IMR-90 (cell line): ENCODE measurements around the gene SLC1A5. TPM values are rescaled to one million over a fixed set of nuclear protein-coding genes. Genes with fewer than 3 reads are reported as not detected.
A peak's percentile ranks its signal among the peaks of the same experiment; 100 is the strongest.

ENCODE experiments used
- ATAC-seq: fragments of 200-7000 bp; cut with Tn5 transposase; 2 replicates; pipeline ENCODE4 v1.9.1; 2020; ENCODE audit warnings: low read depth, mild to moderate bottlenecking, moderate library complexity
- BruUV-seq: library from RNA; stranded (reverse); fragments of 400-500 nt; replicated peaks from 2 replicates; lab custom pipeline; 2021; lab: Mats Ljungman, UMichigan
- CTCF ChIA-PET: fragments of 300-600 bp; formaldehyde crosslinking; extraction: SDS; loops from one replicate; lab custom pipeline; 2021; ENCODE audit warnings: antibody characterized with exemption; lab: Yijun Ruan, JAX
- POLR2A ChIA-PET: fragments of 300-600 bp; sonication (Branson Sonifier 250); formaldehyde crosslinking; loops from one replicate; lab custom pipeline; 2022; ENCODE audit warnings: antibody characterized with exemption; ENCODE audit not compliant: unreplicated experiment; lab: Charles Lee
- DNase-seq: peaks from one replicate; pipeline ENCODE4 v3.0.0; 2013
- H2AFZ ChIP-seq: replicated peaks from 2 replicates; pipeline ENCODE3; 2013; ENCODE audit warnings: low read length, mild to moderate bottlenecking; ENCODE audit not compliant: poor library complexity
- H2AK5ac ChIP-seq: 2 replicates; pipeline ENCODE4 v1.6.1; 2013; ENCODE audit warnings: low read depth, low read length, inconsistent platforms
- H2AK9ac ChIP-seq: replicated peaks from 2 replicates; pipeline ENCODE3; 2013; ENCODE audit warnings: mild to moderate bottlenecking, low read depth, low read length, moderate library complexity; ENCODE audit not compliant: poor library complexity
- H2BK120ac ChIP-seq: 2 replicates; pipeline ENCODE4 v1.6.1; 2013; ENCODE audit warnings: low read depth, low read length, inconsistent platforms
- H2BK15ac ChIP-seq: 3 replicates; pipeline ENCODE4 v1.6.1; 2013; ENCODE audit warnings: low read depth, low read length, inconsistent platforms
- H2BK20ac ChIP-seq: 2 replicates; pipeline ENCODE4 v1.6.1; 2013; ENCODE audit warnings: low read depth, mild to moderate bottlenecking, inconsistent platforms, low read length, moderate library complexity
- H2BK5ac ChIP-seq: 2 replicates; pipeline ENCODE4 v1.6.1; 2013; ENCODE audit warnings: mild to moderate bottlenecking, low read depth, low read length, inconsistent platforms; ENCODE audit not compliant: poor library complexity, severe bottlenecking
- H3K14ac ChIP-seq: replicated peaks from 2 replicates; pipeline ENCODE4 v1.6.1; 2013; ENCODE audit warnings: low read depth, low read length, inconsistent platforms
- H3K18ac ChIP-seq: 2 replicates; pipeline ENCODE4 v1.6.1; 2013; ENCODE audit warnings: low read depth, low read length, control low read depth
- H3K23ac ChIP-seq: 2 replicates; pipeline ENCODE4 v1.6.1; 2013; ENCODE audit warnings: low read depth, low read length, inconsistent platforms
- H3K27ac ChIP-seq: 2 replicates; pipeline ENCODE4 v1.5.1; 2013; ENCODE audit warnings: mild to moderate bottlenecking, control low read depth, low read length; ENCODE audit not compliant: insufficient read depth
- H3K27me3 ChIP-seq: 2 replicates; pipeline ENCODE4 v1.6.1; 2013; ENCODE audit warnings: low read length; ENCODE audit not compliant: control insufficient read depth, insufficient read depth
- H3K36me3 ChIP-seq: 2 replicates; pipeline ENCODE4 v1.6.1; 2013; ENCODE audit warnings: low read length, mixed read lengths; ENCODE audit not compliant: control insufficient read depth, insufficient read depth
- H3K4ac ChIP-seq: 2 replicates; pipeline ENCODE4 v1.6.1; 2013; ENCODE audit warnings: low read depth, low read length, inconsistent platforms
- H3K4me1 ChIP-seq: 2 replicates; pipeline ENCODE4 v1.6.1; 2013; ENCODE audit warnings: low read length, mixed read lengths; ENCODE audit not compliant: control insufficient read depth, insufficient read depth
- H3K4me2 ChIP-seq: 2 replicates; pipeline ENCODE4 v1.6.1; 2013; ENCODE audit warnings: low read depth, mild to moderate bottlenecking, control low read depth, low read length, moderate library complexity
- H3K4me3 ChIP-seq: 2 replicates; pipeline ENCODE4 v1.5.1; 2013; ENCODE audit warnings: low read depth, mild to moderate bottlenecking, control low read depth, low read length, moderate library complexity; ENCODE audit not compliant: insufficient read depth
- H3K56ac ChIP-seq: 2 replicates; pipeline ENCODE4 v1.6.1; 2013; ENCODE audit warnings: low read length, inconsistent platforms; ENCODE audit not compliant: insufficient read depth; ENCODE audit errors: extremely low read depth
- H3K79me1 ChIP-seq, 2 experiments: 2 replicates each; pipeline ENCODE4 v1.6.1; 2013; ENCODE audit warnings: low read length in 2 of 2, inconsistent platforms in 1 of 2, low read depth in 1 of 2
- H3K9ac ChIP-seq: 2 replicates; pipeline ENCODE4 v1.6.1; 2013; ENCODE audit warnings: low read depth, low read length, control low read depth
- H3K9me1 ChIP-seq: 2 replicates; pipeline ENCODE4 v1.6.1; 2013; ENCODE audit warnings: low read length, inconsistent platforms; ENCODE audit not compliant: insufficient read depth
- H3K9me3 ChIP-seq: 2 replicates; pipeline ENCODE4 v1.6.1; 2013; ENCODE audit warnings: low read length; ENCODE audit not compliant: control insufficient read depth, insufficient read depth
- H4K20me1 ChIP-seq: 2 replicates; pipeline ENCODE4 v1.6.1; 2013; ENCODE audit warnings: low read length, inconsistent platforms; ENCODE audit not compliant: insufficient read depth
- H4K5ac ChIP-seq: 2 replicates; pipeline ENCODE4 v1.6.1; 2013; ENCODE audit warnings: mild to moderate bottlenecking, low read depth, low read length, control low read depth
- H4K8ac ChIP-seq, 2 experiments: 2 replicates each; pipeline ENCODE4 v1.6.1; 2013; ENCODE audit warnings: low read depth in 2 of 2, low read length in 2 of 2, control low read depth in 1 of 2, inconsistent platforms in 1 of 2
- H4K91ac ChIP-seq: 2 replicates; pipeline ENCODE4 v1.6.1; 2013; ENCODE audit warnings: low read depth, low read length, inconsistent platforms; ENCODE audit not compliant: insufficient read depth
- BHLHE40 ChIP-seq: fragments of 150-350 bp; IDR thresholded peaks from 2 replicates; pipeline ENCODE4 v1.6.1; 2016; ENCODE audit warnings: mild to moderate bottlenecking, low read depth, low read length
- CEBPB ChIP-seq: IDR thresholded peaks from 2 replicates; pipeline ENCODE4 v1.6.1; 2012; ENCODE audit warnings: low read depth, low read length, improper control_type of control experiment
- CHD1 ChIP-seq: IDR thresholded peaks from 2 replicates; pipeline ENCODE4 v1.6.1; 2012; ENCODE audit warnings: low read depth, low read length, improper control_type of control experiment
- FOS ChIP-seq: fragments of 150-350 bp; IDR thresholded peaks from 2 replicates; pipeline ENCODE4 v1.6.1; 2016; ENCODE audit warnings: low read depth, low read length
- MAZ ChIP-seq: IDR thresholded peaks from 2 replicates; pipeline ENCODE4 v1.6.1; 2012; ENCODE audit warnings: low read depth, mild to moderate bottlenecking, low read length, improper control_type of control experiment, moderate library complexity, borderline replicate concordance
- MXI1 ChIP-seq: IDR thresholded peaks from 2 replicates; pipeline ENCODE4 v1.6.1; 2012; ENCODE audit warnings: low read depth, mild to moderate bottlenecking, low read length, moderate library complexity, borderline replicate concordance
- RCOR1 ChIP-seq: IDR thresholded peaks from 2 replicates; pipeline ENCODE4 v1.6.1; 2012; ENCODE audit warnings: mild to moderate bottlenecking, low read length, improper control_type of control experiment; ENCODE audit not compliant: insufficient replicate concordance
- SMC3 ChIP-seq: fragments of 150-350 bp; IDR thresholded peaks from 2 replicates; pipeline ENCODE4 v1.6.1; 2016; ENCODE audit warnings: low read depth, mild to moderate bottlenecking, antibody characterized with exemption, low read length, moderate library complexity
- WGBS, 2 experiments: methylation state at CpG; one replicate each; pipeline versions ENCODE4 v1.1.5 to v1.1.7; 2013; ENCODE audit warnings: missing lambda C conversion rate in 2 of 2; ENCODE audit not compliant: insufficient read length in 1 of 2; ENCODE audit errors: extremely low coverage in 2 of 2; 5-methylcytosine and 5-hydroxymethylcytosine counted together
- dilution Hi-C: fragments of 300-500 bp; cut with HindIII; formaldehyde crosslinking; loops from one replicate; pipeline ENCODE4 v1.14.3; 2018; ENCODE audit warnings: low sequenced_read_pairs; ENCODE audit not compliant: unreplicated experiment
- in situ Hi-C: fragments of 300-500 bp; cut with MboI; formaldehyde crosslinking; loops from 3 replicates; pipeline ENCODE4 v1.14.3; 2019; ENCODE audit warnings: low sequenced_read_pairs, inconsistent platforms, mixed read lengths
- intact Hi-C: fragments of 100-400 bp; cut with micrococcal nuclease; formaldehyde crosslinking; loops from 2 replicates; pipeline ENCODE4 v1.10.0; 2022
- polyA plus RNA-seq, 3 experiments: library from polyadenylated mRNA; depleted of rRNA; stranded (reverse); fragments of >200 nt; gene quantifications; 2 replicates each; pipeline ENCODE4 v1.2.3, GENCODE V29; 2012; ENCODE audit warnings: low replicate concordance in 1 of 3
- total RNA-seq: library from RNA; depleted of rRNA; stranded (reverse); fragments of >200 nt; gene quantifications from 2 replicates; pipeline ENCODE4 v1.2.3, GENCODE V29; 2012
- TF ChIP-seq, protein P1 (sequence below): fragments of 150-350 bp; IDR thresholded peaks from 2 replicates; pipeline ENCODE4 v1.6.1; 2017; ENCODE audit warnings: mild to moderate bottlenecking, antibody characterized with exemption, low read length, low read depth
- TF ChIP-seq, protein P2 (sequence below): fragments of 150-350 bp; IDR thresholded peaks from 2 replicates; pipeline ENCODE4 v1.6.1; 2016; ENCODE audit warnings: low read depth, mild to moderate bottlenecking, low read length, moderate library complexity, borderline replicate concordance
- TF ChIP-seq, protein P3 (sequence below): conservative IDR thresholded peaks from 2 replicates; pipeline ENCODE4 v1.5.1; 2012; ENCODE audit warnings: mild to moderate bottlenecking, low read depth, low read length, improper control_type of control experiment

SLC1A5 gene
- total and polyA plus RNA-seq, 2 of the 4 experiments (the other 2 are of a cell fraction) = 142 to 171 TPM

DNA sequence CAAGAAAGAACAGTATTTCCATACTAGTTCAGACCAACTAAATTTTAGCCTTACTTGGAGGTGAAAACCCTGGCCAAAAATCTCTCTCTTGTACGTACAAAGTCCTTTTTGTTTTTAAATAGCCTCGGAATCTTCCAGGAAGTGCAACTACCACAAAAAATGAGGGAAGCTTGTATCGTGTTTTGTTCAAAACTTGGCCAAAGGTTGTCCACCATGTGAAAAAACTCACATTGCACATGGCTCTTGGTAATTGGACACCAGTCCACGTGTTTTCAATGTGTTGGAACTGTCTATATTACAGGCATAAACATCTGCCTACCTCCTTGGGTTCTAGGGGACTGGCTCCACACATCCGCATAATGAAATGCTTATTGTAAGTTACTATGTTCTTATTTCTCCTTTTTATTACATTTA, 27.0 kb downstream of the SLC1A5 start:
- Histone ChIP-seq H3K9me3 (no peaks in the 10 kb centered on the region), H3K23ac (no peak overlapping the region), H2BK5ac (no peak overlapping the region), H3K9me1 (peaks cover 9% of the 10 kb centered on the region), H2BK20ac (no peak overlapping the region), H2AK5ac (no peak overlapping the region), H3K9ac (no peak overlapping the region), H3K27me3 (no peaks in the 10 kb centered on the region), H4K8ac (no peak overlapping the region), H3K56ac (no peak overlapping the region), H3K4ac (no peak overlapping the region), H3K4me2 (no peak overlapping the region), H3K36me3 (peaks cover 10% of the 10 kb centered on the region), H3K4me1 (peaks cover 6% of the 10 kb centered on the region; the same call in 1 of the 2 replicates), H2BK15ac (no peak overlapping the region), H3K14ac (peak overlapping the region; percentile 13; the same call in 1 of the 2 replicates), H2AFZ (no peak overlapping the region), H2AK9ac (no peak overlapping the region), H3K18ac (no peak overlapping the region), H3K79me1 (peaks cover 4 to 21% of the 10 kb centered on the region in 2 experiments; a peak in 2 of 4 replicates), H3K27ac (peak overlapping the region; percentile 44; the same call in 1 of the 2 replicates), H3K4me3 (no peak overlapping the region), H4K20me1 (peaks cover 17% of the 10 kb centered on the region), H4K5ac (no peak overlapping the region), H4K91ac (no peak overlapping the region), H2BK120ac (no peak overlapping the region)
- in situ Hi-C loops (no loop called here), intact Hi-C loops (no loop called here), dilution Hi-C loops (no loop called here)
- CTCF ChIA-PET = no interaction called here
- BruUV-seq = no TSS peak
- DNase-seq (peak; percentile 79), ATAC-seq (no peak)
- TF ChIP-seq BHLHE40 (no peak), MXI1 (no peak; the same call in 1 of the 2 replicates), MAZ (no peak), CEBPB (no peak), CHD1 (no peak), SMC3 (no peak), RCOR1 (no peak), FOS (no peak)
- TF ChIP-seq, protein P1, sequence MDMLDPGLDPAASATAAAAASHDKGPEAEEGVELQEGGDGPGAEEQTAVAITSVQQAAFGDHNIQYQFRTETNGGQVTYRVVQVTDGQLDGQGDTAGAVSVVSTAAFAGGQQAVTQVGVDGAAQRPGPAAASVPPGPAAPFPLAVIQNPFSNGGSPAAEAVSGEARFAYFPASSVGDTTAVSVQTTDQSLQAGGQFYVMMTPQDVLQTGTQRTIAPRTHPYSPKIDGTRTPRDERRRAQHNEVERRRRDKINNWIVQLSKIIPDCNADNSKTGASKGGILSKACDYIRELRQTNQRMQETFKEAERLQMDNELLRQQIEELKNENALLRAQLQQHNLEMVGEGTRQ = no peak
- TF ChIP-seq, protein P2, sequence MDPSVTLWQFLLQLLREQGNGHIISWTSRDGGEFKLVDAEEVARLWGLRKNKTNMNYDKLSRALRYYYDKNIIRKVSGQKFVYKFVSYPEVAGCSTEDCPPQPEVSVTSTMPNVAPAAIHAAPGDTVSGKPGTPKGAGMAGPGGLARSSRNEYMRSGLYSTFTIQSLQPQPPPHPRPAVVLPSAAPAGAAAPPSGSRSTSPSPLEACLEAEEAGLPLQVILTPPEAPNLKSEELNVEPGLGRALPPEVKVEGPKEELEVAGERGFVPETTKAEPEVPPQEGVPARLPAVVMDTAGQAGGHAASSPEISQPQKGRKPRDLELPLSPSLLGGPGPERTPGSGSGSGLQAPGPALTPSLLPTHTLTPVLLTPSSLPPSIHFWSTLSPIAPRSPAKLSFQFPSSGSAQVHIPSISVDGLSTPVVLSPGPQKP = no peak
- TF ChIP-seq, protein P3, sequence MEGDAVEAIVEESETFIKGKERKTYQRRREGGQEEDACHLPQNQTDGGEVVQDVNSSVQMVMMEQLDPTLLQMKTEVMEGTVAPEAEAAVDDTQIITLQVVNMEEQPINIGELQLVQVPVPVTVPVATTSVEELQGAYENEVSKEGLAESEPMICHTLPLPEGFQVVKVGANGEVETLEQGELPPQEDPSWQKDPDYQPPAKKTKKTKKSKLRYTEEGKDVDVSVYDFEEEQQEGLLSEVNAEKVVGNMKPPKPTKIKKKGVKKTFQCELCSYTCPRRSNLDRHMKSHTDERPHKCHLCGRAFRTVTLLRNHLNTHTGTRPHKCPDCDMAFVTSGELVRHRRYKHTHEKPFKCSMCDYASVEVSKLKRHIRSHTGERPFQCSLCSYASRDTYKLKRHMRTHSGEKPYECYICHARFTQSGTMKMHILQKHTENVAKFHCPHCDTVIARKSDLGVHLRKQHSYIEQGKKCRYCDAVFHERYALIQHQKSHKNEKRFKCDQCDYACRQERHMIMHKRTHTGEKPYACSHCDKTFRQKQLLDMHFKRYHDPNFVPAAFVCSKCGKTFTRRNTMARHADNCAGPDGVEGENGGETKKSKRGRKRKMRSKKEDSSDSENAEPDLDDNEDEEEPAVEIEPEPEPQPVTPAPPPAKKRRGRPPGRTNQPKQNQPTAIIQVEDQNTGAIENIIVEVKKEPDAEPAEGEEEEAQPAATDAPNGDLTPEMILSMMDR = no peak
- 0% methylated on average over 1 of the region's 5 CpGs; no CpG with 5 or more reads in 1 of the 2 experiments for WGBS, 2 experiments
- POLR2A ChIA-PET = no interaction called here
